ENCODE data around the gene ITGAD. TPM values are rescaled to one million over a fixed set of nuclear protein-coding genes. Genes with fewer than 3 reads are reported as not detected.

ITGAD gene
- total and polyA plus RNA-seq, 2 of the 13 experiments (the other 11 are each of a cell fraction or from before 2014, with no cell fraction given), result not detected

DNA sequence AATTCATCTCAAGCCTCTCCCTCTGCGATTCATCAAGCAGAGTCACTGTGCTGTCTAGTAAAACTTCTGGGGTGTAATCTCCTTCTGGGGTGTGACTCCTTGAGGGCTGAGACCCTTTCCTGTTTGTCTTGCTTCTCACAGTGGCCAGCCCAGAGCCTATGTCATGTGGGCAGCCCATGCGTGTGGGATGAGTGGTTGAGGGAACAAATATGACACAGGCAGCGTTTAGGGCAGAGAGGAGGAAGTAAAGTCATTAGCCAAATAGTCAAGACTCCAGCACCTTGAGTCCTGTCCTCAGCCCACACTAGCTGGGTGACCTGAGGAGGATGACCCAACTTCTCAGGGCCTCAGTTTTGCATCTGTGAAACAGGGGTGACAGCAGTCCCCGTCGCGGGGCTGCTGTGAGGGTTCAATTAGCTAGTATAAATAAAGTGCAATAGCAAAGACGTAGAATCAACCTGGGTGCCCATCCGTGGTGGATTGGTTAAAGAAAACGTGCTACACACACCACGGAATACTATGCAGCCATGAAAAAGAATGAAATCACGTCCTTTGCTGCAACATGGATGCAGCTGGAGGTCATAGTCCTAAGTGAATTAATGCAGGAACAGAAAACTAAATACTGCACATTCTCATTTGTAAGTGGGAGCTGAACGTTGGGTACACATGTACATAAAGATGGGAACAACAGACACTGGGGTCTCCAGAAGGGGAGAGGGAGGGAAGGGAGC lies 42.7 kb upstream of the ITGAD start:
- WGBS (ENCODE audit: low lambda C conversion rate), result 24% methylated on average over 12 of the region's 12 CpGs
- FAIRE-seq, result no peak
- in situ Hi-C loops (cut with HindIII; ENCODE audit: extremely low pct_ligation_motif_present, low pct_unique_long_range_greater_than_20kb), result no loop called here

GRCh38 chr16:31351246-31351941 lies 41.7 kb upstream of the ITGAD start:
- H3K4me1 ChIP-seq (ENCODE audit: insufficient read depth, low read length), result no peaks in the 10 kb centered on the region
- no peak overlapping the region for H3K9ac ChIP-seq (ENCODE audit: insufficient read depth, low read depth, low read length)
- no peak overlapping the region for H3K27ac ChIP-seq (ENCODE audit: extremely low read length, insufficient read depth, low read length)
- H3K9me3 ChIP-seq (ENCODE audit: low read length), result no peaks in the 10 kb centered on the region
- BruUV-seq (replicated peaks), result no TSS peak
- POLR2A ChIA-PET, result no interaction called here
- H2AFZ ChIP-seq (ENCODE audit: low read length), result no peak overlapping the region
- no peak for FAIRE-seq
- DNase-seq (ENCODE audit: low spot score), result no peak
- no peaks in the 10 kb centered on the region for H3K79me2 ChIP-seq (ENCODE audit: insufficient read depth, low read length)
- WGBS (ENCODE audit: low lambda C conversion rate), result 35% methylated on average over 19 of the region's 19 CpGs
- intact Hi-C loops (cut with micrococcal nuclease; ENCODE audit: unreplicated experiment) (no loop called here), in situ Hi-C loops (cut with HindIII; ENCODE audit: extremely low pct_ligation_motif_present, low pct_unique_long_range_greater_than_20kb) (no loop called here)
- CTCF ChIA-PET (ENCODE audit: low intra/inter-chr PET ratio, low total read pairs), result no interaction called here
- TF ChIP-seq KDM4B (CRISPR knock-in tag; IDR thresholded peaks at IDR 0.05) (no peak), ARID4A (CRISPR knock-in tag; IDR thresholded peaks at IDR 0.05; ENCODE audit: borderline replicate concordance) (no peak)
- TF ChIP-seq, protein P1, sequence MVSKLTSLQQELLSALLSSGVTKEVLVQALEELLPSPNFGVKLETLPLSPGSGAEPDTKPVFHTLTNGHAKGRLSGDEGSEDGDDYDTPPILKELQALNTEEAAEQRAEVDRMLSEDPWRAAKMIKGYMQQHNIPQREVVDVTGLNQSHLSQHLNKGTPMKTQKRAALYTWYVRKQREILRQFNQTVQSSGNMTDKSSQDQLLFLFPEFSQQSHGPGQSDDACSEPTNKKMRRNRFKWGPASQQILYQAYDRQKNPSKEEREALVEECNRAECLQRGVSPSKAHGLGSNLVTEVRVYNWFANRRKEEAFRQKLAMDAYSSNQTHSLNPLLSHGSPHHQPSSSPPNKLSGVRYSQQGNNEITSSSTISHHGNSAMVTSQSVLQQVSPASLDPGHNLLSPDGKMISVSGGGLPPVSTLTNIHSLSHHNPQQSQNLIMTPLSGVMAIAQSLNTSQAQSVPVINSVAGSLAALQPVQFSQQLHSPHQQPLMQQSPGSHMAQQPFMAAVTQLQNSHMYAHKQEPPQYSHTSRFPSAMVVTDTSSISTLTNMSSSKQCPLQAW (CRISPR knock-in tag; IDR thresholded peaks at IDR 0.05), result no peak
- ATAC-seq, result no peak
- H3K27me3 ChIP-seq (ENCODE audit: control insufficient read depth in 1 of 2, insufficient read depth in 2 of 2, low read length in 2 of 2), result peaks cover 9 to 41% of the 10 kb centered on the region in 2 experiments; a peak in 4 of 5 replicates
- H3K36me3 ChIP-seq (replicated peaks in 1 of 2; ENCODE audit: control insufficient read depth in 1 of 2, insufficient read depth in 2 of 2, low read length in 2 of 2), result no peaks in the 10 kb centered on the region
- H3K4me3 ChIP-seq (replicated peaks in 1 of 3; ENCODE audit: insufficient read depth in 1 of 3, low read depth in 2 of 3, low read length in 3 of 3), result no peak overlapping the region
- no peaks in the 10 kb centered on the region for H4K20me1 ChIP-seq (ENCODE audit: insufficient read depth, low read length)
- H3K4me2 ChIP-seq (ENCODE audit: low read depth, low read length), result no peak overlapping the region

More for the DNA sequence above, 42.7 kb upstream of the ITGAD start:
- Histone ChIP-seq H3K4me3 (replicated peaks in 1 of 3; ENCODE audit: insufficient read depth in 1 of 3, low read depth in 2 of 3, low read length in 3 of 3) (no peak overlapping the region), H3K27me3 (ENCODE audit: control insufficient read depth in 1 of 2, insufficient read depth in 2 of 2, low read length in 2 of 2) (peaks cover 7 to 36% of the 10 kb centered on the region in 2 experiments; a peak in 4 of 5 replicates), H2AFZ (ENCODE audit: low read length) (no peak overlapping the region), H4K20me1 (ENCODE audit: insufficient read depth, low read length) (no peaks in the 10 kb centered on the region), H3K27ac (ENCODE audit: extremely low read length, insufficient read depth, low read length) (no peak overlapping the region), H3K9me3 (ENCODE audit: low read length) (no peaks in the 10 kb centered on the region), H3K36me3 (replicated peaks in 1 of 2; ENCODE audit: control insufficient read depth in 1 of 2, insufficient read depth in 2 of 2, low read length in 2 of 2) (no peaks in the 10 kb centered on the region), H3K9ac (ENCODE audit: insufficient read depth, low read depth, low read length) (no peak overlapping the region), H3K4me1 (ENCODE audit: insufficient read depth, low read length) (no peaks in the 10 kb centered on the region), H3K4me2 (ENCODE audit: low read depth, low read length) (no peak overlapping the region), H3K79me2 (ENCODE audit: insufficient read depth, low read length) (no peaks in the 10 kb centered on the region)
- DNase-seq (ENCODE audit: low spot score) (no peak), ATAC-seq (no peak)
- intact Hi-C loops (cut with micrococcal nuclease; ENCODE audit: unreplicated experiment), result no loop called here
- CTCF ChIA-PET (ENCODE audit: low intra/inter-chr PET ratio, low total read pairs), result no interaction called here
- POLR2A ChIA-PET, result no interaction called here
- BruUV-seq (replicated peaks), result no TSS peak
- 0 out of 2 replicates have a peak, but pooled peaks have one; percentile 32 for TF ChIP-seq EED (CRISPR knock-in tag; IDR thresholded peaks at IDR 0.05)
- no peak for TF ChIP-seq ZNF33A (CRISPR knock-in tag; IDR thresholded peaks at IDR 0.05; ENCODE audit: borderline replicate concordance)

Measured in HepG2 (cell line).